ENCODE data around the gene FER. TPM values are rescaled to one million over a fixed set of nuclear protein-coding genes. Genes with fewer than 3 reads are reported as not detected.

Gene FER
- total and polyA plus RNA-seq, 8 donors = 1.7 to 218 (median 24.0) TPM

- DNase-seq = peak in 1 of 2 donors; percentile 11
- no peak overlapping the region for H3K4me3 ChIP-seq
- peaks cover 0 to 24% (median 13%) of the 10 kb centered on the region in 4 donors for H3K4me1 ChIP-seq
- intact Hi-C loops (cut with DNase I; ENCODE audit: low total_unique reads) = no loop called here
- WGBS, 5 donors = 69 to 86% (median 79%) methylated on average over 1 of the region's 1 CpG
- no peaks in the 10 kb centered on the region for H3K27me3 ChIP-seq
- H3K27ac ChIP-seq = no peak overlapping the region
- TF ChIP-seq POLR2AphosphoS5 (IDR thresholded peaks at IDR 0.05) = no peak
- TF ChIP-seq EP300 (IDR thresholded peaks at IDR 0.05) = no peak
- no peak for TF ChIP-seq POLR2A (IDR thresholded peaks at IDR 0.05)
- TF ChIP-seq CTCF (IDR thresholded peaks at IDR 0.05) = no peak
- H3K9me3 ChIP-seq = no peaks in the 10 kb centered on the region
- no peaks in the 10 kb centered on the region for H3K36me3 ChIP-seq
Observed at GRCh38 chr5:108730617-108731340, 16.9 kb upstream of the FER start.

GRCh38 chr5:108735790-108736189 lies 11.9 kb upstream of the FER start:
- Histone ChIP-seq H3K36me3 (no peaks in the 10 kb centered on the region), H3K4me3 (no peak overlapping the region), H3K27ac (no peak overlapping the region), H3K4me1 (no peaks in the 10 kb centered on the region), H3K27me3 (no peaks in the 10 kb centered on the region), H3K9me3 (no peaks in the 10 kb centered on the region)
- intact Hi-C loops (cut with DNase I; ENCODE audit: low total_unique reads) = no loop called here
- DNase-seq = peak in 1 of 2 donors; percentile 10
- TF ChIP-seq POLR2AphosphoS5 (IDR thresholded peaks at IDR 0.05) (peak in 2 of 3 donors; percentile 26 to 49), POLR2A (IDR thresholded peaks at IDR 0.05) (no peak)
- 35 to 42% (median 39%) methylated on average over 5 of the region's 5 CpGs for WGBS, 5 donors

GRCh38 chr5:108736855-108737254 lies 10.8 kb upstream of the FER start:
- H3K27me3 ChIP-seq = no peaks in the 10 kb centered on the region
- intact Hi-C loops (cut with DNase I; ENCODE audit: low total_unique reads) = no loop called here
- H3K36me3 ChIP-seq = no peaks in the 10 kb centered on the region
- DNase-seq = no peak
- WGBS, 5 donors = 80 to 90% (median 89%) methylated on average over 7 of the region's 7 CpGs
- H3K27ac ChIP-seq = no peak overlapping the region
- H3K4me1 ChIP-seq = no peaks in the 10 kb centered on the region
- no peaks in the 10 kb centered on the region for H3K9me3 ChIP-seq
- H3K4me3 ChIP-seq = no peak overlapping the region
- no peak for TF ChIP-seq POLR2AphosphoS5 (IDR thresholded peaks at IDR 0.05)
- TF ChIP-seq POLR2A (IDR thresholded peaks at IDR 0.05) = no peak
- no peak for TF ChIP-seq EP300 (IDR thresholded peaks at IDR 0.05)
- TF ChIP-seq CTCF (IDR thresholded peaks at IDR 0.05) = no peak

- WGBS, 5 donors = 78 to 85% (median 79%) methylated on average over 4 of the region's 4 CpGs
- Histone ChIP-seq H3K9me3 (no peaks in the 10 kb centered on the region), H3K4me1 (no peaks in the 10 kb centered on the region), H3K27ac (no peak overlapping the region), H3K4me3 (no peak overlapping the region), H3K36me3 (no peaks in the 10 kb centered on the region), H3K27me3 (no peaks in the 10 kb centered on the region)
- DNase-seq = no peak
- TF ChIP-seq CTCF (IDR thresholded peaks at IDR 0.05) = no peak
- no peak for TF ChIP-seq POLR2A (IDR thresholded peaks at IDR 0.05)
- no peak for TF ChIP-seq POLR2AphosphoS5 (IDR thresholded peaks at IDR 0.05)
- TF ChIP-seq EP300 (IDR thresholded peaks at IDR 0.05) = no peak
- intact Hi-C loops (cut with DNase I; ENCODE audit: low total_unique reads) = no loop called here
Observed at GRCh38 chr5:108739376-108739775, 8.3 kb upstream of the FER start.

GRCh38 chr5:108739906-108740305 lies 7.8 kb upstream of the FER start:
- 51 to 79% (median 72%) methylated on average over 5 of the region's 5 CpGs for WGBS, 5 donors
- no peaks in the 10 kb centered on the region for H3K4me1 ChIP-seq
- no peak overlapping the region for H3K4me3 ChIP-seq
- no peaks in the 10 kb centered on the region for H3K9me3 ChIP-seq
- TF ChIP-seq CTCF (IDR thresholded peaks at IDR 0.05) (no peak), EP300 (IDR thresholded peaks at IDR 0.05) (no peak), POLR2AphosphoS5 (IDR thresholded peaks at IDR 0.05) (no peak), POLR2A (IDR thresholded peaks at IDR 0.05) (no peak)
- no peaks in the 10 kb centered on the region for H3K36me3 ChIP-seq
- DNase-seq = no peak
- intact Hi-C loops (cut with DNase I; ENCODE audit: low total_unique reads) = no loop called here
- no peak overlapping the region for H3K27ac ChIP-seq
- no peaks in the 10 kb centered on the region for H3K27me3 ChIP-seq
